ENCODE data around the gene MICALL2.

Gene MICALL2

DNA sequence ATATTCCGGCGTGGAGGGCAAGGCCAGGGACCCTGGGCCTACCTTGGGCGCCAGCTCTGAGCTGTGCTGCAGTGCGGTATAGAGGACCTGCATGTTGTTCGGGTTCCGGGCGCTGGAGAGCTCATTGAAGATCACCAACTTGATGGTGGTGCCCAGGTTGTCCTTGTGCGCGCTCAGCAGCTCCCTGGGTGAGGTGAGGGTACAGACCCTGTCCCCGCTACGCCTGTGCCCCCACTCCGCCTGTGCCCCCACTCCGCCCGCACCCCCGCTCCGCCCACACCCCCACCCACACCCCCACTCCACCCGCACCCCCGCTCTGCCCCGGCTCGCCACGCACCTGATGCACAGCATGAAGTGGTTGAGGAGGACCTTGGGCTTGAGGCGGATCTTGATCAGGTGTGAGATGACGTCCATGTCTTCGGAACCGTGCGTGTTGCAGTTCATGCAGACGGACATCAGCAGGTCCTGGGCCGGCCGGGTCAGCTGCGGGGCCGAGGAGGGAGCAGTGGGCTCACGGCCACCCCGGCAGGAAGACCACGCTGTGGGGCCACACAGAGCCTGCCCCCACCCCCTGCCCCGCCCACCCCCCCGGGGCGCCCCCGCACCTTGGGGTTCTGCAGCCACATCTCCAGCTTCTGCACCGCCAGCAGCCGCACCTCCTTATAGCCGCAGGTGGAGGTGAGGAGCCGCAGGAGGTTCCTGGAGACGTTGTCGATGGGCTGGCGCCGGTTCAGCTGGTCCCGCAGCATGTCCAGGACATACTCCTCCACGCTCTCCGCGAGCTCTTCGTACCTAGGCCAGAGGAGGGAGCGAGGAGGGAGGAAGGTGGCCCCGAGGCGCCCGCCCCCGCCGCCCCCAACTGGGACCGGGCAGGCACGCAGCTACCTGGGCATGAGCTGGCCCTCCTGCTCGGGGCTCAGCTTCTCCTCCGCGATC is 39.4 kb upstream of the MICALL2 start:
- peaks cover 5% of the 10 kb centered on the region for H3K4me1 ChIP-seq (ENCODE audit: control insufficient read depth, insufficient read depth, low read length)
- H3K27me3 ChIP-seq (ENCODE audit: control insufficient read depth, insufficient read depth, low read length) = no peaks in the 10 kb centered on the region
- peaks cover 88% of the 10 kb centered on the region for H3K36me3 ChIP-seq (ENCODE audit: control insufficient read depth, insufficient read depth, low read length)
- no peak overlapping the region for H3K4me3 ChIP-seq (ENCODE audit: low read depth, low read length)
- no peaks in the 10 kb centered on the region for H3K9me3 ChIP-seq (ENCODE audit: control insufficient read depth, insufficient read depth, low read length)
- H3K9ac ChIP-seq (ENCODE audit: low read depth, low read length) = no peak overlapping the region
- no peak overlapping the region for H3K27ac ChIP-seq (ENCODE audit: low read depth, low read length)

DNA sequence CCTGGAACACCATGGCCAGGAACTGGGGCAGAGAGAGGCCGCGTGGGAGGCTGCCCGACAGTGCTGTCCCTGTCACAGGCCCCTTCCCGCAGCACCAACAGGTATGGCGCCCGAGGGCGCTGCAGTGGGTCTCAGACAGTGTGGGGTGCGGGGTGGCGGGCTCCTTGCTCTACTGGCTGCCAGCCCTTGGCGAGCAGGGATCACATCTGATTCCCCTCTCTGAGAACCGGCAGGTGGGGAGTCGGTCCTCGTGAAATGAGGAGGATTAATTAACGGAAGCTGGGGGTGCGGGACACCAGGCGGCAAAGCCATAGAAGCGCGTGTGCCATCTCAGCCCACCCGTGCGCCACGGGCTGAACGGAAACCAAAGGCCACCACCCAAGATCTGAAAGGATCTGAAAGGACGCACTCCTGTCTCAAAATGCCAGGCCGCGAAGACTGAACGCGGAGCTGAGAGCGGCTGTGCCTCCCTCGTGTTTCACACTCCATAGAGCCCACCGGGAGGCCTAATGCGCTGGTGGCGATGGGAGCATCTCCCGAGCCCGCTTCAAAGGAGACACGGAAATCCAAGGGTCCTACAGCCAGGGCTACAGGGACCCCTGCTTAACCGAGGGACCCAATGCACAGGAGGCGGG is 38.1 kb upstream of the MICALL2 start:
- Histone ChIP-seq H3K9me3 (ENCODE audit: control insufficient read depth, insufficient read depth, low read length) (no peaks in the 10 kb centered on the region), H3K36me3 (ENCODE audit: control insufficient read depth, insufficient read depth, low read length) (peaks cover 89% of the 10 kb centered on the region), H3K9ac (ENCODE audit: low read depth, low read length) (no peak overlapping the region), H3K27me3 (ENCODE audit: control insufficient read depth, insufficient read depth, low read length) (no peaks in the 10 kb centered on the region), H3K4me3 (ENCODE audit: low read depth, low read length) (no peak overlapping the region), H3K4me1 (ENCODE audit: control insufficient read depth, insufficient read depth, low read length) (no peaks in the 10 kb centered on the region), H3K27ac (ENCODE audit: low read depth, low read length) (no peak overlapping the region)

DNA sequence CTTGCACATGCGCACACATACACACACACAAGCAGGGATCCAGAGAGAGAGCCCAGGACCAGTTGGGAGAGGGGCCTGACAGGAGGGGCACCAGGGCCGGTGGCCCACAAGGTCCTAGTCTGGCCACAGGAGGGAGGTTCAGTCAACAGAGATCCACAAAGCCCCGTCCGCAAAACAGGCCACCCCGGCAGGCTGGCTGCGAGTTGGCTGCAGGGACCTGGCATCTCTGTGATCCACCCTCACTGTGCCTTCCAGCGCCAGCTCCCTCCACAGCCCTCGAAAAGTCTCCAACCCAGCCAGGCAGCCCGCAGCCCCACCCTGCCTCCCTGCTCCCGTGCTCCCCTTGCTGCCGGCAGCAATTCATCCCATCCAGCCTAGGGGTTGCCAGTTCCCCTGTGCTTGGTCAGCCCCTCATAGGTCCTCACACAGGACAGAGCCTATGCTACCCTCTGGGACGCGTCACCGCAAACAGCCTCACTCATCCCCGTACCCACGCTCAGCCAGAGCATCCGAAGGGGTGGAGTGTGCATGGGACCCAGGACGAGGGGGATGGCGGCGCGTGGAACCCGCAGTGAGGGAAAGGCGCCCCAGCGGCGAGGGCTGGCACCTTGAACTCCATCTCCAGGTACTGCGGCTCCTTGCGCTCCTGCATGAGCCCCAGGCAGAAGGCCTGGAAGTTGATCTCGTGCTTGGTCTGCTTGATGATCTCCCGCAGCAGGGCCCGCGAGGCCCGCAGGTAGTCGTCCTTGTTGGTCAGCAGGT is 37.4 kb upstream of the MICALL2 start:
- no peaks in the 10 kb centered on the region for H3K9me3 ChIP-seq (ENCODE audit: control insufficient read depth, insufficient read depth, low read length)
- H3K9ac ChIP-seq (ENCODE audit: low read depth, low read length) = no peak overlapping the region

DNA sequence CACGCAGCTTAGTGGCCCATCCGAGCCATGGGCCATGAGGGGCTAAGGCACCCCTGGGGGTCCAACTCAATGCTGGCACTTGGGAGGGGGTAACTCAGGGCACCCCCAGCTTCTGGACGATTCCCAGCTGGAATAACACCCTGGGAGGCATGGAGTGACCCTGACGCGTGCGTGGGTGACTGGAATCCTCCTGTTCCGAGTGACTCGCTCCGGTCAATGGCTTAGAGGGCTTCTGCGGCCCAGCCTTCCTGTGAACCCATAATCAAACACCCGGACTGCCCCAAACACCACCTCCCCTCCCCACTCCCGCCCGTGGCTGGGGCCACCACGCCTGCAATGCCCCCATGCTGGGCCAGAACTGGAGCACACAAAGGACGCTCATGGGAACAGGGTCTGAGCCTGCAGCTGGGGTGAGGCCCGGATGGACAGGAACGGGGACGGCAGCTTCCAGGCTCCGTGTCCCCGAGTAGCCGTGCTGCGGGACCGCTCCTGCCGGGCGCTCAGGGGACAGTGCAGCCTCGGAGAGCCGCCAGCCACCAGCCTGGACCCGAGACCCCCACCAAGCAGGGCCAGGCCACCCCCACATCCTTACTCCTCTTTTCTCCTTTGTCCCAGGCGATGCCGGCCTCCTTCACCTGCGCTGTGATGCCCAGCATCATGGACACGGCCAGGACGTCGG is 36.4 kb upstream of the MICALL2 start:
- Histone ChIP-seq H3K4me1 (ENCODE audit: control insufficient read depth, insufficient read depth, low read length) (no peaks in the 10 kb centered on the region), H3K27ac (ENCODE audit: low read depth, low read length) (no peak overlapping the region), H3K9me3 (ENCODE audit: control insufficient read depth, insufficient read depth, low read length) (no peaks in the 10 kb centered on the region), H3K27me3 (ENCODE audit: control insufficient read depth, insufficient read depth, low read length) (no peaks in the 10 kb centered on the region), H3K4me3 (ENCODE audit: low read depth, low read length) (no peak overlapping the region), H3K9ac (ENCODE audit: low read depth, low read length) (no peak overlapping the region), H3K36me3 (ENCODE audit: control insufficient read depth, insufficient read depth, low read length) (peaks cover 88% of the 10 kb centered on the region)

More for the DNA sequence above, 37.4 kb upstream of the MICALL2 start:
- H3K4me3 ChIP-seq (ENCODE audit: low read depth, low read length) = no peak overlapping the region
- H3K36me3 ChIP-seq (ENCODE audit: control insufficient read depth, insufficient read depth, low read length) = peaks cover 89% of the 10 kb centered on the region
- no peaks in the 10 kb centered on the region for H3K27me3 ChIP-seq (ENCODE audit: control insufficient read depth, insufficient read depth, low read length)
- no peaks in the 10 kb centered on the region for H3K4me1 ChIP-seq (ENCODE audit: control insufficient read depth, insufficient read depth, low read length)
- no peak overlapping the region for H3K27ac ChIP-seq (ENCODE audit: low read depth, low read length)

DNA sequence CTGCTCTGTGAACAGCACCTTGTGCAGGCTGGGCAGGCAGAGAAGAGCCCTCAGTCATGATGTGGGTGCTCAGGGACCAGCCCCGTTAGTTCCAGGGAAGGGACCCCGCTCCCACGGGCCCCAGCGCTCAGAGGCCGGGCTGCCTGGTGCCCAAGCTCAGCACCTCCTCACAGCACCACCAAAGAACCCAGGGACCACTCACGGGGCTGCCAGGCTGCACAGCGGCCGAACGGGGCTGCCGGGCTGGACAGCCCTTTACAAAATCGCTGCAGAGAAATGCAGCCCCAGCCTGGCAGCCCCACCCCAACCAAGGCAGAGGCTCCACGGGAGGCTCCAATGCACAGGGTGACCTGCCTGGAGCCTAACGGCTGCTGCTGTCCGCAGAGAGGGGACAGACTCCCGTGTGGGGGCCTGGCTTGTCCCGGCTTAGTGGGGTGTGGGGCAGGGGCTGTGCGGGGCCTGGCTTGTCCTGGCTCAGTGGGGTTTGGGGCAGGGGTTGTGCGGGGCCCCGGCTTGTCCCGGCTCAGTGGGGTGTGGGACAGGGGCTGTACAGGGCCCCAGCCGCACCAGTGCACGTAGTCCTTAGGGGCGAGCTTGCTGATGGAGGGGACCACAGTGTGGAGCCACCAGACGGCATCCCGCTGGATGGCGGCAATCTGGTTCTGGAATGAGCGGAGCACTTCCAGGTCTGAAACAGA is 35.7 kb upstream of the MICALL2 start:
- Histone ChIP-seq H3K27me3 (ENCODE audit: control insufficient read depth, insufficient read depth, low read length) (no peaks in the 10 kb centered on the region), H3K27ac (ENCODE audit: low read depth, low read length) (no peak overlapping the region), H3K9me3 (ENCODE audit: control insufficient read depth, insufficient read depth, low read length) (no peaks in the 10 kb centered on the region), H3K4me1 (ENCODE audit: control insufficient read depth, insufficient read depth, low read length) (no peaks in the 10 kb centered on the region), H3K4me3 (ENCODE audit: low read depth, low read length) (no peak overlapping the region), H3K36me3 (ENCODE audit: control insufficient read depth, insufficient read depth, low read length) (peaks cover 88% of the 10 kb centered on the region), H3K9ac (ENCODE audit: low read depth, low read length) (no peak overlapping the region)

DNA sequence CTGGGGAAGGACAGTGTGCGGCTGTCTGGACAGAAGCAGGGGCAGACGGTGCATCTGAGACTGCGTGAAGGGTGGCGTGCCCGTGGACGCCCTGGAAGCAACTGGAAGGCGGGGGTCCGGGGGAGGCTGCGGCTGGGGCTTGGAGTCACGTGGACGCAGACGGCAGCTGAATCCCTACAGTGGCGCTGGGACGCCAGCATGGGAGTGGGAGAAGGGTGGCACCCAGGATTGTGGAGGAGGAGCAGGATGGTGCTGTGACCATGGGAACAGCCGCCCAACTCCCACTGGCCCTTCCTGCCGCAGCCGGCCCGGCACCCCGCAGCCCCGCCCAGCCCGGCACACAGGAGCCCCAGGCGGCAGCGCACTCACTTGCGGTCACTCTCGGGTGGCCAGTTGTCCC is 35.2 kb upstream of the MICALL2 start:
- no peak overlapping the region for H3K9ac ChIP-seq (ENCODE audit: low read depth, low read length)

DNA sequence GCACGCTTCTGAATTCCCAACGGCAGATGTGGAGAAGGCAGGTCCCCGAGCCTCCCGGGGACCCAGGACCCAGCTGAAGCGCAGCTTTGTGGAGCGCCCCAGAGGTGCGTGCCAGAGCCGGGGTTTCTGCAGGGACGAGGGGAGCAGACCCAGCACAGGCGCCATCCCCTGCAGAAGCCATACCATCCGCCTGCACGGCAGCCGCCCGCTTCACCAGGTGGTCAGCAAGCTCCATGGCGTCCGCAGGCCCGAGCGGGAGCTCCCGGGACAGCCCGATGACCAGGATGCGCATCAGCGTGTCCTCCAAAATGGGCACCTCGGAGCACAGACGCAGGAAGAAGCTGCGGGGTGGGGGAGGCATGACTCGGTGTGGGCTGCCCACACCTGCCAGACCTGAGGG is 34.3 kb upstream of the MICALL2 start:
- H3K36me3 ChIP-seq (ENCODE audit: control insufficient read depth, insufficient read depth, low read length) = peaks cover 91% of the 10 kb centered on the region
- H3K4me3 ChIP-seq (ENCODE audit: low read depth, low read length) = no peak overlapping the region

More for the DNA sequence above, 35.2 kb upstream of the MICALL2 start:
- Histone ChIP-seq H3K27me3 (ENCODE audit: control insufficient read depth, insufficient read depth, low read length) (no peaks in the 10 kb centered on the region), H3K36me3 (ENCODE audit: control insufficient read depth, insufficient read depth, low read length) (peaks cover 88% of the 10 kb centered on the region), H3K4me1 (ENCODE audit: control insufficient read depth, insufficient read depth, low read length) (no peaks in the 10 kb centered on the region), H3K27ac (ENCODE audit: low read depth, low read length) (no peak overlapping the region), H3K4me3 (ENCODE audit: low read depth, low read length) (no peak overlapping the region), H3K9me3 (ENCODE audit: control insufficient read depth, insufficient read depth, low read length) (no peaks in the 10 kb centered on the region)

DNA sequence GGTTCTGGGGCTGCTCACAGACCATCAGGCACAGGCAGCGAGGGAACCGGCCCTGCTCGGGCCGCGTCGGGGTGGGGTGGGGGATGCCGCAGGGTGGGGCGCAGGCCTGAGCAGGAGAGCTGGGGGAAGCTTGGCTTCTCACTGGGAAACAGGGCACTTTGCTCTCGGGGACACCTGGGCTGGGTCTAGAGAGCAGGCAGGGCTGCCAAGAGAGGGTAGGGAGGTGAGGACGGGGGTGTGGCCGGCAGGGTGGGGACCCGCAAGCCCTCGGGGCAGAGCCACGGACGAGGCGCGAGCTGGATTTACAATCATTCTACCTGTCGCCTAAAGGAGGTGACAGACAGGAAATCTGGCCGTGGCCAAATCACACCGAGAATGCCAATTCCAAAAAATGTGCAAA is 33.9 kb upstream of the MICALL2 start:
- peaks cover 93% of the 10 kb centered on the region for H3K36me3 ChIP-seq (ENCODE audit: control insufficient read depth, insufficient read depth, low read length)
- no peak overlapping the region for H3K4me3 ChIP-seq (ENCODE audit: low read depth, low read length)
- H3K27me3 ChIP-seq (ENCODE audit: control insufficient read depth, insufficient read depth, low read length) = no peaks in the 10 kb centered on the region
- H3K9me3 ChIP-seq (ENCODE audit: control insufficient read depth, insufficient read depth, low read length) = no peaks in the 10 kb centered on the region
- no peak overlapping the region for H3K27ac ChIP-seq (ENCODE audit: low read depth, low read length)
- H3K4me1 ChIP-seq (ENCODE audit: control insufficient read depth, insufficient read depth, low read length) = no peaks in the 10 kb centered on the region
- H3K9ac ChIP-seq (ENCODE audit: low read depth, low read length) = no peak overlapping the region

More for the DNA sequence above, 34.3 kb upstream of the MICALL2 start:
- Histone ChIP-seq H3K27me3 (ENCODE audit: control insufficient read depth, insufficient read depth, low read length) (no peaks in the 10 kb centered on the region), H3K4me1 (ENCODE audit: control insufficient read depth, insufficient read depth, low read length) (no peaks in the 10 kb centered on the region), H3K27ac (ENCODE audit: low read depth, low read length) (no peak overlapping the region), H3K9ac (ENCODE audit: low read depth, low read length) (no peak overlapping the region), H3K9me3 (ENCODE audit: control insufficient read depth, insufficient read depth, low read length) (no peaks in the 10 kb centered on the region)

DNA sequence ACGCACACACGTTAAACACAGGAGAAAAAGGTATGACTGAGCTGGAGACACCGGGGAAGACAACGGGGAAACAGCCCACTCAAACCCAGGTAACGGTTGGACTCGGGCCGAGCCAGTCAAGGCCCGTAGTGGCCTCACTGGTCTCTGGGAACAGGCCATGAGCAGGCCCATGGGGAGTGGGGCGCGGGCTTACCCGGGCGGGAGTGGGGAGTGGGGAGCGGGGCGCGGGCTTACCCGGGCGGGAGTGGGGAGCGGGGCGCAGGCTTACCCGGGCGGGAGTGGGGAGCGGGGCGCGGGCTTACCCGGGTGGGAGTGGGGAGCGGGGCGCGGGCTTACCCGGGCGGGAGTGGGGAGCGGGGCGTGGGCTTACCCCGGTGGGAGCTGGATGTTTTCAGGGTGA is 33.4 kb upstream of the MICALL2 start:
- Histone ChIP-seq H3K36me3 (ENCODE audit: control insufficient read depth, insufficient read depth, low read length) (peaks cover 93% of the 10 kb centered on the region), H3K4me3 (ENCODE audit: low read depth, low read length) (no peak overlapping the region), H3K27me3 (ENCODE audit: control insufficient read depth, insufficient read depth, low read length) (no peaks in the 10 kb centered on the region), H3K27ac (ENCODE audit: low read depth, low read length) (no peak overlapping the region), H3K9ac (ENCODE audit: low read depth, low read length) (no peak overlapping the region), H3K9me3 (ENCODE audit: control insufficient read depth, insufficient read depth, low read length) (no peaks in the 10 kb centered on the region), H3K4me1 (ENCODE audit: control insufficient read depth, insufficient read depth, low read length) (no peaks in the 10 kb centered on the region)

DNA sequence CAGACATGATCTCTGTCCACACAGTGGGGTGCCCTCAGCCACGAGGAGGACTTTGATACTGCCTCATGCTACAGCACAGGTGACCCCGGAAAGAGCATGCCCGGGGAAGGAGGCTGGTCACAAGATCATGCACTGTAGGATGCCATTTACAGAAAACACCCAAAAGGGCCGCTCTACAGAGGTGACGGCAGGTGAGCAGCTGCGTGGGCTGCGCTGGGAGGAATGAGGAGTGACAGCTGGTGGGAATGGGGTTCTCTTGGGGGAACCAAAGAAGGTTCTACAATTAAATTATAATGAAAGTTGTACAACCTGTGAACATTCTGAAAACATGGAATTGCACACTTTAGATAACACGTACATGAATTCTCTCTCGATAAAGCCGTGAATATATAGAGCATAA is 33.0 kb upstream of the MICALL2 start:
- no peaks in the 10 kb centered on the region for H3K9me3 ChIP-seq (ENCODE audit: control insufficient read depth, insufficient read depth, low read length)
- no peak overlapping the region for H3K9ac ChIP-seq (ENCODE audit: low read depth, low read length)
- H3K27me3 ChIP-seq (ENCODE audit: control insufficient read depth, insufficient read depth, low read length) = no peaks in the 10 kb centered on the region
- H3K27ac ChIP-seq (ENCODE audit: low read depth, low read length) = no peak overlapping the region
- peaks cover 93% of the 10 kb centered on the region for H3K36me3 ChIP-seq (ENCODE audit: control insufficient read depth, insufficient read depth, low read length)
- H3K4me3 ChIP-seq (ENCODE audit: low read depth, low read length) = no peak overlapping the region
- H3K4me1 ChIP-seq (ENCODE audit: control insufficient read depth, insufficient read depth, low read length) = no peaks in the 10 kb centered on the region
